Airway epithelial cell (primary cell): Measurements from ENCODE around the gene ASB10. TPM values are rescaled to one million over a fixed set of nuclear protein-coding genes. Genes with fewer than 3 reads are reported as not detected.

Experiments
- total RNA-seq: library from RNA; depleted of rRNA; stranded (reverse); fragments of >200 nt; gene quantifications from 2 replicates; pipeline ENCODE4 v1.2.3, GENCODE V29; 2015

The ASB10 gene, protein sequence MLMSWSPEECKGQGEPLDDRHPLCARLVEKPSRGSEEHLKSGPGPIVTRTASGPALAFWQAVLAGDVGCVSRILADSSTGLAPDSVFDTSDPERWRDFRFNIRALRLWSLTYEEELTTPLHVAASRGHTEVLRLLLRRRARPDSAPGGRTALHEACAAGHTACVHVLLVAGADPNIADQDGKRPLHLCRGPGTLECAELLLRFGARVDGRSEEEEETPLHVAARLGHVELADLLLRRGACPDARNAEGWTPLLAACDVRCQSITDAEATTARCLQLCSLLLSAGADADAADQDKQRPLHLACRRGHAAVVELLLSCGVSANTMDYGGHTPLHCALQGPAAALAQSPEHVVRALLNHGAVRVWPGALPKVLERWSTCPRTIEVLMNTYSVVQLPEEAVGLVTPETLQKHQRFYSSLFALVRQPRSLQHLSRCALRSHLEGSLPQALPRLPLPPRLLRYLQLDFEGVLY
- not detected in 2 replicates for total RNA-seq

DNA sequence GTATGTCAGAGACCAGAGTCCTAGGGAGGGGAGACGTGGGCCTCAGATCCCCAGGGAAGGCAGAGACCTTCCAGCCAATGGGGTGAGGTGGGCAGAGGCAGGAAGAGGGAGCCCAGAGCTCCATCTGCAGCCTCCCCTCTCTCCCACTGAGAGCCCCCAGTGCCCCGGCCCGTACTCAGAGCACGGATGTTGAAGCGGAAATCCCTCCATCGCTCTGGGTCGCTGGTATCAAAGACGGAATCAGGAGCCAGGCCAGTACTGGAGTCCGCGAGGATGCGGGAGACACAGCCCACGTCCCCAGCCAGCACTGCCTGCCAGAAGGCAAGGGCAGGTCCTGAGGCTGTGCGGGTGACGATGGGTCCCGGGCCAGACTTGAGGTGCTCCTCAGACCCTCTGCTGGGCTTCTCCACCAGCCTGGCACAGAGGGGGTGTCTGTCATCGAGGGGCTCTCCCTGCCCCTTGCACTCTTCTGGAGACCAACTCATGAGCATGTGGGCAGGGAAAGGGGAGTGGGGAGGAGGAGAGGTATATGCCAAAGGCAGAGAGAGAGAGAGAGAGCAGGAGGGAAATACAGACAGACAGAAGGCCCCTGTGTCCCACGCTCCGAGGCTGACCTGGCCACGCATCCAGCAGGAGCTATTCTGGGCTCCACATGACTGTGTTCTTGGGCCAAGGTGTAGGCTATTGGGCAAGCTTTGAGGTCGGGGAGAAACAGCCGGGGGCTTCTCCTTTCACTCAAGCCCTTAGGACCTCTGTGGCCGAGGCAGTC lies at the start of gene ASB10:
ASB10 (minus strand) TSS at position 611 of the 769 bp plus-strand sequence; CDS start at position 491, 120 bp downstream.

DNA sequence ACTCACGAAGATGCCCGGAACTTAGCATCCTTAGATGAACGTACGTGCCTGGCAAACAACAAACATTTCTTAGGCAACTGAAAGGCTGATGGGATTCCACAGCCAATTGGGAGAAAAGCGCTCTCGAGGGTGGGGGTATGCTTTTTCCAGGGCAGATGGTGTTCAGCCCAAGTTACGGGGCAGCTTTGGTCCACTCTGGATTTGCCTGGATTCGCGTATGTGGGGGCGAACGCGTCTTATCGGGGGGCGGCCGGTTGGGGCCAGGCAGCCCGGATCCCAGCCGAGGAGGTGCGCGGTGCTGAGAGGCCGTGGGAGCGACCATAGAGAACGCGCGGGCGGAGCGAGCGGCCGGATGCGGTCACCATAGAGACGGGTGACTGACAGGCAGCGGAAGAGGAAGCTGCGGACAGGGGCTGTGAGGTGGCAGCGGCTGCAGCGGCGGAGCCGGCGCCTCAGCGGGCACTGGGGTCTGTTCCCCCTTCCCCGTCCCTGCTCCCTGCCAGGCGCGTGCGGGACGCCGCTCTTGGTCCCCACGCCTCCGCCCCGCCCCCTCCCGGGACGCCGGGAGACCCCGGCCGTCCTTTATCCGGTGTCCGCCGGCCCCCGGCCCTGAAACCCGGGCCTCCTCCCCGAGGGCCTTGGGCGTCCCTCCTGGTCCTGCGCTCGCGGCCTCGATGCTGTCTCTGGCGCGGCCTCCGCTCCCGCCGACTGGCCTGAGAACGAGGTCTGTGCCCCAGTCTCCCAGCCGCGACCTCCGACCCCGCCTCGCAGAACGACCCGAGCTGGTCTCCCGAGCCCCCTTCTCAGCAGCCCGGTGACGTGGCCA lies 45.3 kb upstream of the ASB10 start, which contains the start of gene CHPF2:
CHPF2 (plus strand) TSS at position 393 of the 826 bp plus-strand sequence. CDS start 1,529 bp downstream, outside the sequence.

DNA sequence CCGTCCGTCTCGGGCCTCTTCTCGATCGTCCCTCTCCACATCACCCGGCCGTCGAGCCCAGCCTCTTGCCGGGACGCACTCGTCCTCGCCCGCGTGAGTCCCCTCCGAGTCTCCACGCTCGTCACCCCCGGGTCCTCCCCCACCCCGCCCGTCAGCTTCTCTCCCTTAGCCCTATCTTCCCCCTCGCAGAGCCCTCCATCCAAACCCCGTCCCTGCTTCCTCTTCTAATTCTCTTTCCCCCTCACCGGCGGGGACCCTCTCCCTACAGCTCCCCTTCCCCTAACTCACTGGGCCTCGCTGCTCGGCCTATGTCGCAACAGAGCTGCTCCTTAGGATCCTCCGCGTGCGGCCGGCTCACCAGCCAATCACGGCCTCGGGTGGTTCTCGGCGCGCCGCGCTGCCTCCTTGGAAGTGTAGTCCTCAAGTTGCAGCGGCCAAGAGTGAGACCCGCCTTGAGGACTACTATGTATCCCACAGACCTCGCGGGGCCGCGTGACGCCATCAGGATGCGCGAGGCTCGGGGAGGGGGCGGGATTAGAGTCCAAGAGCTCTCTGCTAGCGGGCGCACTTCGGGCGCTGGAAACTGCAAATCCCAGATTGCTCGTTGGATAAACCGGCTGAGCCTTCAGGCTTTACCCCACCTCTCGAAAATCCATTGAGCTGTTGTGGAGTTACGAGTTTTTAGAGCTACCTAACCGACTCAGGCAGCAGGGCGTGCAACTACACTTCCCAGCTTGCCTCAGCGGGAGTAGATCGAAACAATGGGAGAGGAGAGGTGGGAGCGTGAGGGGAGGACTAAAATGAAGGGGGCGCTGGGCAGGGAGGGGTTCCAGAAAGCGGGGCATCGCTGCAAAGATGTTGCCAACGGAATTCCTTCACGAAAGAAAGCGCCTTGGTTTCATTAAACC lies 40.1 kb upstream of the ASB10 start, which contains the start of gene ABCF2:
ABCF2 (minus strand) TSS at position 331 of the 908 bp plus-strand sequence. CDS start 747 bp downstream, outside the sequence.

DNA sequence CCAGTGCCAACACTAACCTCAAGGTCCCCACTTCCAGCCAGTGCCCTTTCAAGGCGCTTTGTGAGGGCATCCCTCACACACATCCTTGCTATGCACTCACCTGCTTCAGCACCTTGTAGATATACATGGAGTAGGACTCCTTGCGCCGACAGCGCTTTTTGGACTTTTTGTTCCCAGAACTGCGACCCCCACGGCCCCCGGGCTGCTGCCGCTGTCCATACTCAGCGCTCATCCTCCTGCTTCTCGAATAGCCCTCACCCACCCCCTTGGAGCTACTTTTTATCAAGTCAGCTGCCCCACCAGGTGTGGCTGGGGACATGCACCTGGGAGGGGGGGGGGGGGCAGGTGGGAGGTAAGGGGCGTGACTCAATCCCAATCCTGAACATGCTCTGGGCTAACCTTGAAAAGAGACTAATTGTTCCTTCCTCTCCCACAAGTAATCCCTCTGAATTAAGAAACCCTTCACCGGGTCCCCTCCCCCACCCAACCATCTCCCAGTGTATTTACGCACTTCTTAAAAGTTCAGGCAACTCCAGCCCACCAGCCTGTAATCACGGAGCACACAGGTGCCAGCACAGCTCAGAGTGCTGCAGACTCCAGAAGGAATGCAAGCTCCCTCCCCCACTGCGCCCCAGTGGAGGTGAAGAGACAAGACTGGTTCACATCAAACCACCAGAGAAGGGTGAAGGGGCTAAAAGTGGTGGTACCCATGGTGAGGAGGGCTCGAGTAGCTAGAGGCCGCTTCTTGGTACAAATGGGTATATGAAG lies 23.2 kb upstream of the ASB10 start, which contains the start of gene H2BK1:
H2BK1 (minus strand) TSS at position 402 of the 768 bp plus-strand sequence; CDS start at position 232, 170 bp downstream.

DNA sequence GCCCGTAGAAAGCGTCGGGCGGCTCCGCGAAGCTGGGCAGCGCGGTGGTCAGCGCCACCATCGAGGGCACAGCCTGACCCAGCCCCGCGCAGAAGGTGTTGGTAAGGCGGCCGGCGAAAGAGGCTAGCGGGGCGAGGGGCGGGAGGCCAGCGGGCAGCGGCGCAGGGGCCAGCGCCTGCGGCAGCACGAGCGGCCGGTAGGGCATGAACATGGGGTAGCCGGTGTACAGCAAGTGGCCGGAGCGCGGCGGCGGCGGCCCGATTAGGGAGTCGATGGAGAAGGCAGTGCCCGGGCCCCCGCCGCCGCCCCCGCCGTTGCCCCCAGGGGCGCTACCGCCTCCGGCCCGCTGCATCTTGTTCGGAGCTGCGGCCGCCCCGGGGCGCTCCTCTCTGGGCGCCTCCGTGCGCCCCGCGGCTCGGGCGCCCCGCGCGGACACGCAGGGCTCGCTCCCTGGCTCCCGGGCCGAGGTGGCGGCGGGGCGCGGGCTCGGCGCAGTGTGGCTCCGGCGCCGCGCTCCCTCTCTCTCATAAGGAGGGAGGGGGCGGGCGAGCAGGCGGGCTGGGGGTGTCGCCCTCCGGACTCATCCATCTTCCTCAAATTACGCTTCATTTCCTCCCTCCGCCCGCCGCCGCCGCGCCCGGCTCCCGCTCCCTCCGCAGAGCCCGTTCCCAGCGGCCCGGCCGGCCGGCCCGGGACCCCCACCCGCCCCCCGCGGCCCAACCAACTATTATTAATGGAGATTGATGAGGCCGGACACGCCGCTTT lies 19.7 kb downstream of the ASB10 start, which contains the start of gene GBX1:
GBX1 (minus strand) TSS at position 498 of the 765 bp plus-strand sequence; CDS start at position 352, 146 bp downstream.

Other genes starting within 250 kb of the ASB10 start
- gene KCNH2, start 208.9 kb downstream of the ASB10 start, total RNA-seq = 0.07 TPM in 1 of 2 replicates, not detected in the other
- gene NOS3, start 196.2 kb downstream of the ASB10 start, total RNA-seq = 0.49 and 0.51 TPM in 2 replicates
- not detected in 2 replicates for gene ATG9B, start 162.8 kb downstream of the ASB10 start, total RNA-seq
- gene ABCB8, start 158.8 kb downstream of the ASB10 start, total RNA-seq = 30.5 and 38.6 TPM in 2 replicates
- gene ASIC3, start 138.7 kb downstream of the ASB10 start, total RNA-seq = 0.14 TPM in 1 of 2 replicates, not detected in the other
- gene CDK5, start 129.4 kb downstream of the ASB10 start, total RNA-seq = 17.0 and 17.4 TPM in 2 replicates
- 55.0 and 69.0 TPM in 2 replicates for gene SLC4A2, start 127.7 kb downstream of the ASB10 start, total RNA-seq
- 54.4 and 59.1 TPM in 2 replicates for gene FASTK, start 106.4 kb downstream of the ASB10 start, total RNA-seq
- 45.3 and 59.7 TPM in 2 replicates for gene TMUB1, start 103.8 kb downstream of the ASB10 start, total RNA-seq
- gene AGAP3, start 100.8 kb downstream of the ASB10 start, total RNA-seq = 85.1 and 99.0 TPM in 2 replicates
- gene GBX1, start 19.6 kb downstream of the ASB10 start, total RNA-seq = not detected in 2 replicates
- gene H2BK1, start 23.2 kb upstream of the ASB10 start, total RNA-seq = not detected in 2 replicates
- gene ABCF2, start 40.0 kb upstream of the ASB10 start, total RNA-seq = 42.6 and 62.3 TPM in 2 replicates
- gene CHPF2, start 45.2 kb upstream of the ASB10 start, total RNA-seq = 39.0 and 40.6 TPM in 2 replicates
- gene SMARCD3, start 61.4 kb upstream of the ASB10 start, total RNA-seq = 3.7 and 8.1 TPM in 2 replicates
- gene NUB1, start 154.6 kb upstream of the ASB10 start, total RNA-seq = 25.6 and 31.9 TPM in 2 replicates
- 0.14 and 1.8 TPM in 2 replicates for gene WDR86, start 222.8 kb upstream of the ASB10 start, total RNA-seq